NCI-H1417 (cell line): ENCODE data around the gene MCMBP.

ENCODE experiments used
- DNase-seq, 3 experiments: peaks; one replicate each; lab custom pipeline; 2025; lab: John Stamatoyannopoulos, UW

The MCMBP gene

GRCh38 chr10:119782981-119783664 is 89.5 kb downstream of the MCMBP start:
- no peak for DNase-seq

- no peak for DNase-seq
Measured at GRCh38 chr10:119781498-119781897, 91.1 kb downstream of the MCMBP start.

- DNase-seq = no peak
Measured at GRCh38 chr10:119780879-119781480, 91.7 kb downstream of the MCMBP start.
